Measurements from ENCODE around the gene TMEM244. TPM values are rescaled to one million over a fixed set of nuclear protein-coding genes. Genes with fewer than 3 reads are reported as not detected.

Gene TMEM244, protein sequence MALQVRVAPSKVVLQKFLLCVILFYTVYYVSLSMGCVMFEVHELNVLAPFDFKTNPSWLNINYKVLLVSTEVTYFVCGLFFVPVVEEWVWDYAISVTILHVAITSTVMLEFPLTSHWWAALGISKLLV
- total RNA-seq = 1 to 10 TPM in 1 of 2 experiments, under 1 TPM in 1; 0.83 to 1.0 TPM

DNA sequence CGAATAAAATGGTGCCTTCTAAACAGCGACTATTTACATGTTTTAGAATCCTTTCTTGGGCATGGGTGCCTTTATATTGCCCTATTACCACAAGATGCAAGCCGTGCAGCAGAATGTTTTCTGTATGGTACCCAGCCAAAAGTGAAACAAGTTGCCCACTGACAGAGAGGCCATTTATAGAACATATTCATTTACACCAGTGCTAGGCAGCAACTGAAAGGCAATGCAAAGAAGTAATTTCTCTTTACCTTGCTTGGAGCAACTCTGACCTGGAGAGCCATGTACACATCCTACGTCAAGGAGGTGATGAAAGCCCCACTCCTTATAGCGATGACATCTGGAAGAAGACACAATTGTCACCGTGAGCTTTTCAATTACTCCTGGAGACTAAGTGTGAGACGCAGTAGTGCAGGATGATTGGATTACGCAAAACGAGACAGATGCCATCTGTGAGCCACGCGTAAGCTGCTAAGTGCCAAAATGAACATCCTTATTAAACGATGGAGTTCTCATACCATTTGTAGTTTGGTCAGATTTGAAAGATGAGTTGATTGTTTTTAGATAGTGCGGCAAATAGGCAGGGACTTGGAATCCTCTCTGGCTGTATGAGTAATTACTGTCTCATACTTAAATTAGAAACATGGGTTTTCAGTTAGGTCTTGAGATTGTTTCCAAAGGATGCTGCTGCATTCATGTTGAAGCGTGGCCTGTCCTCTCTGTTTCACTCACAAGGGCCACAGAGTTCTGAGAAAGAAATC lies at the start of gene TMEM244:
TSS of gene TMEM244 (minus strand) at position 408 of the 758 bp plus-strand sequence. CDS start at position 281, 127 bp downstream.
- Mint-ChIP-seq H3K36me3 (peaks cover 1% of the 10 kb centered on the region), H3K9me3 (peaks cover 1% of the 10 kb centered on the region), H3K27ac (peak within 1 kb of the TSS; percentile 59), H3K4me3 (peak within 1 kb of the TSS; percentile 77), H3K4me1 (peaks cover 5% of the 10 kb centered on the region), H3K27me3 (no peaks in the 10 kb centered on the region)
- ATAC-seq (ENCODE audit: low read depth) = peak; percentile 22
- POLR2A ChIA-PET = interaction anchor here (0.6 kb wide), 1 partner anchor 121 kb away, joined by 3 read pairs; no protein-coding TSS in a partner anchor
- DNase-seq = no peak

DNA sequence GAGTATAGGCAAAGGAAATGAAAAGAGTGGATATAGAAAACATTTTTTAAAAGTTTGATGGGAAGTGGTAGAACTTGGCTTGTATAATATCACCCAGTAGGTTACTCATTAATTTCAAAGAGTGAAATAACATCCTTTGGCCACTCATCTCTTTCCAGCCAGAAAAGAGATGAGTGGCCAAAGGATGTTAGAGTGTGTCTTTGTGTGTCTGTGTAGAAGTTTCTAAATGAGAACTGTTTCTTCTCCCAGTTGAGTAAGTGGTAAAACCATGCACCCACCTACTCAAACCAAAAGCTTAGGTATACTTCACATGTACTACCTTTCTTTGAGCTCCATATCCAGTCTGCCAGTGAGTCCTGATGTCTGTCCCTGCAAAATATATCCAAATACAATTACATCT lies 47.7 kb upstream of the TMEM244 start:
- ATAC-seq (ENCODE audit: low read depth) = no peak
- Mint-ChIP-seq H3K27me3 (peaks cover 9% of the 10 kb centered on the region), H3K36me3 (no peaks in the 10 kb centered on the region), H3K4me3 (no peak overlapping the region), H3K9me3 (no peaks in the 10 kb centered on the region), H3K4me1 (no peaks in the 10 kb centered on the region), H3K27ac (no peak overlapping the region)
- DNase-seq = no peak
- POLR2A ChIA-PET = no interaction called here

DNA sequence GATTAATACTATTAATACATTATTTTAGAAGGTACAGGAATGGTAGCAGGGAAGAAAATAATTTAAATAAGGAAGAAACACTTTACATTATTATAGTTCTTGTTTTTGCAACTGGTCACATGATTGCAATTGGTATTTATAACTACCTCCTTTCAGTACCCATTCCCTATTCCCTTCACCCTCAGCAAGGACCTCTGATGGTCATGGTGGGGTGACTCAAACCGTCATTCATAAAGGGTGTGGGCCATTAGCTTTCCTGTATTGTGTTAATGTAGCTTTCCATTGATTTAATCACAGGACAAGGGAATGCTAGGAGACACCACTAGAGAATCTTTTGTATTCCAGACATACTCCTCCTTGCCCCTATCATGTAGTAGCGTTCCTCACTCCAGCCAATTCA lies 47.2 kb upstream of the TMEM244 start:
- Mint-ChIP-seq H3K27ac (no peak overlapping the region), H3K4me1 (no peaks in the 10 kb centered on the region), H3K4me3 (no peak overlapping the region), H3K9me3 (no peaks in the 10 kb centered on the region), H3K36me3 (no peaks in the 10 kb centered on the region), H3K27me3 (peaks cover 9% of the 10 kb centered on the region)
- POLR2A ChIA-PET = no interaction called here
- no peak for DNase-seq
- ATAC-seq (ENCODE audit: low read depth) = no peak

DNA sequence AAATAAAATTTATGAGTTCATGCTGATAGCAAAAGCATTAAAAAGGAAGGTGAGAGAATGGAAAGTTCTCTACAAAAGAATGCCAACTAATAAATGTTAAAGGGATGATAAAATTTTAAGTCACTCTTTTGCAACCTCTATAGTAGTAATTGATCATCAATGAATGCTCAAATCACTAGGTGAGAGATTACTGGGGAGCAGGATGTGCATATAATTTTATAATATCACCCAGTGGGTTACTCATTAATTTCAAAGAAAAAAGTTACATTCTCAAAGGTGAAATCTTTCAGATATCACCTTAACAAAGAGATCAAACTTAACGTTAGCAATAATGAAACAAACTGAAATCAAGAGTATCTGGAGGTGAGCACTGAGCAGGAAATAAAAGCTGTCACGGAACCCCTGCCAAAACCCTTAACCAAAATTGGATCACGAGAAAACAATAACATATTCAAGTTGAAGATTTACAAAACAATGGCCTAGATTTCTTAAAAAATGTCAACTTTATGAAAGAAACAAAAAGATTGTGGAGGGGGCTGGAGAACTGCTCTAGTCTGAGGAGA lies 45.5 kb upstream of the TMEM244 start:
- no peak overlapping the region for H3K4me3 Mint-ChIP-seq
- POLR2A ChIA-PET = no interaction called here

DNA sequence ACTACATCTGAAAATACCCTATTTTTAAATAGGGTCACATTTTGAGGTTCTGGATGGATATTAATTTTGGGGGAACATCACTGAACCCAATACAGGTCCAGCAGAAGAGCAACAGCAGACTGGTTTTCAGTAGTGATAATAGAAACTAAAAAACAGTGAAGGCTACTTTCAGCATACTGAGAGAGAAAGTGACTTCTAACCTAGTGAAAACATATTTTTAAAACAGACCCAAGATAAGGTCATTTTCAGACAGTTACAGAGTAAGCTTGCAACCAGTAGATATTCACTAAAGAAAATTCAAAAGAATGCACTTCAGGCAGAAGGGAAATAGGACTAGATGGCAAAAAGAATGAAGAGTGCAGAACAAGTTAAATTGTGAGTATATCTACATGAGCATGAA lies 42.0 kb upstream of the TMEM244 start:
- Mint-ChIP-seq H3K27me3 (peaks cover 17% of the 10 kb centered on the region), H3K36me3 (no peaks in the 10 kb centered on the region), H3K4me1 (no peaks in the 10 kb centered on the region), H3K9me3 (no peaks in the 10 kb centered on the region), H3K4me3 (no peak overlapping the region), H3K27ac (no peak overlapping the region)
- DNase-seq = no peak
- POLR2A ChIA-PET = no interaction called here
- ATAC-seq (ENCODE audit: low read depth) = no peak

More for the DNA sequence above, 45.5 kb upstream of the TMEM244 start:
- DNase-seq = no peak
- H3K27me3 Mint-ChIP-seq = peaks cover 17% of the 10 kb centered on the region
- no peaks in the 10 kb centered on the region for H3K36me3 Mint-ChIP-seq
- H3K27ac Mint-ChIP-seq = no peak overlapping the region
- no peaks in the 10 kb centered on the region for H3K4me1 Mint-ChIP-seq
- H3K9me3 Mint-ChIP-seq = no peaks in the 10 kb centered on the region
- ATAC-seq (ENCODE audit: low read depth) = no peak

DNA sequence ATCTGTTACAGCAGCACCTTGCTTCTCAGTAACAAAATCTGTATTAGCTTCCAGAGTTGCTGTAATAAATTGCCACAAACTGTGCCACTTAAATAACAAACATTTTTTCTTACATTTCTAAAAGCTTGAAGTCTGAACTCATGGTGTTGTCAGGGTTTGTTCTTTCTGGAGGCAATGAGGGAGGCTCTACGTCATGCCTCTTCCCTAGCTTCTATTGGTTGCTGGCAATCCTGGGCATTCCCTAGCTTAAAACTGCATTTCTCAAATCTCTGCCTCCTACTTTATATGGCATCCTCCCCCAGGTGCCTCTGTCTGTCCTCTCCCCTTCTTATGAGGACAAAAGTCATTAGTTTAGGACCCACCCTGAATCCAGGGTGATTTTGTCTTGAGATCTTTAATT lies 41.6 kb upstream of the TMEM244 start:
- Mint-ChIP-seq H3K4me1 (no peaks in the 10 kb centered on the region), H3K27ac (no peak overlapping the region), H3K4me3 (no peak overlapping the region), H3K27me3 (peaks cover 18% of the 10 kb centered on the region), H3K9me3 (no peaks in the 10 kb centered on the region), H3K36me3 (no peaks in the 10 kb centered on the region)
- POLR2A ChIA-PET = no interaction called here
- ATAC-seq (ENCODE audit: low read depth) (no peak), DNase-seq (no peak)

DNA sequence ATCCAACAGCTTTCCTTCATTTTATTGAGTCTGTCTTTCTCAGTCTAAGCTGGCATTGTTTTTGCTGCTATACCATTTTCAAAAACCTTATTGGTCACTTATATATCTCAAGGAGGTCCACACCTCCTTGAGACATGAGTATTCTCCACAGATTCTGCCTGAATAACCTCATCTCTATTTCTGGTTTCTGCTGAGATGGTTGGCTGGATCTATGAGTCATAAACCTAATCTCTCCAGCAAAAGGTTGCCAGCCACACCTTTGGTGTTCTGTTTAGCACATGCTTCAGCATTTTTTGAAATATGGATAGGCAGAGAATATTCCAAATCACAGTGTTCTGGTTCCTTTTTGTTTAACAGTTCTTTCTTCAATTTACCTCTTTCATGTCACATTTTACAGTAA lies 40.8 kb upstream of the TMEM244 start:
- Mint-ChIP-seq H3K9me3 (no peaks in the 10 kb centered on the region), H3K4me1 (no peaks in the 10 kb centered on the region), H3K36me3 (no peaks in the 10 kb centered on the region), H3K4me3 (no peak overlapping the region), H3K27me3 (peaks cover 21% of the 10 kb centered on the region), H3K27ac (no peak overlapping the region)
- POLR2A ChIA-PET = no interaction called here
- DNase-seq (no peak), ATAC-seq (ENCODE audit: low read depth) (no peak)

DNA sequence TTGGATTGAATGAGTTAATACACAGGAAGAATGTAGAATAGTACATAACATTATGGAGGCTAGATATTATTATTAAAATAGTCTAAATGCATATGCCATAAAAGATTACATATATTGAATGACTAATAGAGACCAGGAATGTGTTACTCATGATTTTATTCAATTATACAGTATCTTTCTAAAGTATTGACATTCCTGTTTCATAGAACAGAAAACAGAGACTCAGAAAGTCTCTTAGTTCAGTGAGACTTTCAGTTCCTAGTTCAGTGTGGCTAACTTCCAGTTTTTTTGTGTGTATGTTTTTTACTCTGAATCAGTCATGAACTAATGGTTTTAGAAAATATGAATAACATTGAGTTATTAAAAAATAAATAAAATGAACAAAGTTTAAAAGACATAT lies 34.6 kb upstream of the TMEM244 start:
- Mint-ChIP-seq H3K9me3 (no peaks in the 10 kb centered on the region), H3K27ac (no peak overlapping the region), H3K36me3 (no peaks in the 10 kb centered on the region), H3K27me3 (peaks cover 10% of the 10 kb centered on the region), H3K4me3 (no peak overlapping the region), H3K4me1 (no peaks in the 10 kb centered on the region)
- no peak for ATAC-seq (ENCODE audit: low read depth)
- POLR2A ChIA-PET = no interaction called here
- DNase-seq = no peak

DNA sequence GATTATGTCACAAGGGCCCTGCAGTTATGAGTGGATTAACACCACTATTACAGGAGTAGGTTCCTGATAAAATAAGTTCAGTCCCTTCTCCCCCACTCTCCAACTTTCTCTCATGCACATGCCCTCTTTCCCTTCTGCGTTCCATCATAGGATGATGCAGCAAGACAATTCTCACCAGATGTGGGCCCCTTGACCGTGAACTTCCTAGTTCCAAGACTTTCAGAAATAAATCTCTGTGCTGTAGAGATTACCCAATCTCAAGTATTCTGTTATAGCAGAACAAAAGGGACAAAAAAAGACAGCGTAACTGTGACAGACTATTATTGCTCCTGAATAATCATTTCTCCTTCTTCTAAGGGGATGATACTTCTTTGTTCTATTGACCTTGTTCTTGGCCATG lies 33.8 kb upstream of the TMEM244 start:
- Mint-ChIP-seq H3K9me3 (no peaks in the 10 kb centered on the region), H3K4me1 (peaks cover 5% of the 10 kb centered on the region), H3K27me3 (peaks cover 10% of the 10 kb centered on the region), H3K27ac (no peak overlapping the region), H3K36me3 (no peaks in the 10 kb centered on the region), H3K4me3 (no peak overlapping the region)
- no peak for DNase-seq
- no peak for ATAC-seq (ENCODE audit: low read depth)
- POLR2A ChIA-PET = no interaction called here

DNA sequence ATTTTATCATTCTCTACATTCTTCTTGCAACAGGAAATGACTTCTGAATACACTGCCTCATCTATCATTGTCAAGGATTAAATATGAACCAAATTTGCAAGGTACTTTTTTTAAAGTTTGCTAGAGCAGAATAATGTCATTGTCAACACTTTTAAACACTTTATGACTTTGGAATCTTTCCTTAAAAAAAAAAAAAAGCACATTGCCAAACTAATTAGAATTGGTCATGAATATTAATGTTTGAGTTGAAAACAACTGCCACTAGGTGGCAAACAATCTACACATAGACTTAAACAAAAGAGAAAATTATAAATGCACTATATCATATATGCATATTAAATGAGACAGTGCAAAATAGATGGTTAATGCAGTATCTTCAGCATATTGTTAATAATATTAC lies 32.5 kb upstream of the TMEM244 start:
- POLR2A ChIA-PET = no interaction called here
- DNase-seq (no peak), ATAC-seq (ENCODE audit: low read depth) (no peak)
- Mint-ChIP-seq H3K4me1 (peaks cover 5% of the 10 kb centered on the region), H3K27me3 (peaks cover 10% of the 10 kb centered on the region), H3K4me3 (no peak overlapping the region), H3K27ac (no peak overlapping the region), H3K9me3 (no peaks in the 10 kb centered on the region), H3K36me3 (no peaks in the 10 kb centered on the region)

DNA sequence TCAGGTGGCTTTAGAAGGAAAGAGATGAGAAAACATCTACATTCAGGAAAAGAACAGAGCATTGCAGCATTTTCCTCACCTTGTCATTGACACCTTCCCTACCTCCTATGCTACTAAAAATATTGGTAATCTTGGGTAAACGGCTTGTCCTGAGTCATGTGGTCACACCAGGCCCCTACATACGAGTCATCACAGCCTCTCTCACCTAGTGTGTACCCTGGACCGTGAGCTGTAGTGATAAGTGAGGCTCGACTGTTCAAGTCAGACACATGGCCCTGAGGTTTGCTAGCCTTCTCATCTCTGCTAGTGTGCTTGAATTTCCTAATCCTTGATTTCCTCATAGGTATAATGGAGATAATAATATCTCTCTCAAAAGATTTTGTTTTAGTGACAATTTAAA lies 29.6 kb upstream of the TMEM244 start:
- Mint-ChIP-seq H3K36me3 (no peaks in the 10 kb centered on the region), H3K9me3 (no peaks in the 10 kb centered on the region), H3K4me1 (peaks cover 5% of the 10 kb centered on the region), H3K27me3 (peaks cover 2% of the 10 kb centered on the region), H3K4me3 (no peak overlapping the region), H3K27ac (no peak overlapping the region)
- POLR2A ChIA-PET = no interaction called here
- DNase-seq (no peak), ATAC-seq (ENCODE audit: low read depth) (no peak)

DNA sequence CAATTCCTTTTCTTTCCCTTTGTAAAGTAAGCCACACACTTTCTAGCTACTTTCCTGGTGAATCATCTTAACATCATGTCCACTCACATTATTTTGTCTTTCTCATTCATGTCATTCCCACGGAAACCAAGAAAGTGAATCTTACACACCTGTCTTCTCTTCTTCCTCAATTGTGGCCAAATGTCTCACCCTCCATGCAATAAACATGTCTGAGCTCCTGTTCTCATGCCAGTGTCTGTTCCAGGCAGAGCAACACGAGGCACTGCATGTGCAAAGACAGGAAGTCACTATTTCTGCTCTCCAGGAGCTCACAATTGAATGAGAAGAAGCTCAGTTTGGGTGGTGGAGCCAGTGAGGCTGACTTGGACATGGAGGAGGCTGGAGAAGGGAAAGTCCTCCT lies 29.0 kb upstream of the TMEM244 start:
- DNase-seq = no peak
- H3K4me1 Mint-ChIP-seq = peaks cover 5% of the 10 kb centered on the region

DNA sequence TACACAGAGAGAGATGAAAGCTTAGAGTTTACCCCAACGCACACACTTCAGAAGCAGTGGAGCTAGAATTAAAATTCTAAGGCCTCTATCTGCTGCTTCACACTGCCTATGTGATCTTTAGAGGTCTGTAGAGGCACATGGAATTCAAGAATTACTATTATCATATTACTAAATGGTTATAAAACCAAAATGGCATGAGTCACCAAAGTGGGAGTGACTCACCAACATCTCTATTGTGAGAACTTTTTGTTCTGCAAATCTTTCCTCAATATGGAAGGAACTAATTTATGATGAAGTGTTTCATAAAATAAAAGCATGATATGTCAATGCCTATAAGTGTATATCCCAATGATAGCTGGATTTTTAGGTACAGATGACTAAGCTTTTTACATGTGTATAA lies 28.5 kb upstream of the TMEM244 start:
- H3K4me3 Mint-ChIP-seq = no peak overlapping the region
- ATAC-seq (ENCODE audit: low read depth) = no peak
- H3K4me1 Mint-ChIP-seq = peaks cover 5% of the 10 kb centered on the region
- H3K27me3 Mint-ChIP-seq = peaks cover 2% of the 10 kb centered on the region
- POLR2A ChIA-PET = no interaction called here
- no peaks in the 10 kb centered on the region for H3K9me3 Mint-ChIP-seq
- no peak for DNase-seq
- no peaks in the 10 kb centered on the region for H3K36me3 Mint-ChIP-seq
- H3K27ac Mint-ChIP-seq = no peak overlapping the region

More for the DNA sequence above, 29.0 kb upstream of the TMEM244 start:
- POLR2A ChIA-PET = no interaction called here
- H3K4me3 Mint-ChIP-seq = no peak overlapping the region
- H3K27ac Mint-ChIP-seq = no peak overlapping the region
- H3K9me3 Mint-ChIP-seq = no peaks in the 10 kb centered on the region
- peaks cover 2% of the 10 kb centered on the region for H3K27me3 Mint-ChIP-seq
- H3K36me3 Mint-ChIP-seq = no peaks in the 10 kb centered on the region
- ATAC-seq (ENCODE audit: low read depth) = no peak
